Upper lobe of right lung (tissue), 1 donor: ENCODE data around the gene ATG10. TPM values are rescaled to one million over a fixed set of nuclear protein-coding genes. Genes with fewer than 3 reads are reported as not detected.
A peak's percentile ranks its signal among the peaks of the same experiment; 100 is the strongest.

Experiments used
- ATAC-seq: fragments of 200-7000 bp; cut with Tn5 transposase; one replicate; pipeline ENCODE4 v1.9.1; 2020; ENCODE audit warnings: mild to moderate bottlenecking, moderate library complexity
- DNase-seq: peaks from one replicate; pipeline ENCODE4 v3.0.0-alpha.2; 2020
- H3K27ac ChIP-seq: fragments of 200-600 bp; one replicate; pipeline ENCODE4 v1.8.0; 2022
- H3K27me3 ChIP-seq: fragments of 200-600 bp; one replicate; pipeline ENCODE4 v1.8.0; 2022; ENCODE audit warnings: mild to moderate bottlenecking
- H3K36me3 ChIP-seq: fragments of 200-600 bp; one replicate; pipeline ENCODE4 v1.8.0; 2022
- H3K4me1 ChIP-seq: fragments of 200-600 bp; one replicate; pipeline ENCODE4 v1.8.0; 2022
- H3K4me3 ChIP-seq: fragments of 200-600 bp; one replicate; pipeline ENCODE4 v1.8.0; 2022; ENCODE audit warnings: mild to moderate bottlenecking
- H3K9me3 ChIP-seq: fragments of 200-600 bp; one replicate; pipeline ENCODE4 v1.8.0; 2022
- intact Hi-C: fragments of 100-400 bp; cut with DNase I; formaldehyde crosslinking; loops from one replicate; pipeline ENCODE4 v1.11.0; 2022
- total RNA-seq: library from RNA; stranded (reverse); fragmentation: NEBNext Ultra II Directional; extraction: Animal tissue kit (Norgen Biotek cat#: 25700); gene quantifications from one replicate; pipeline ENCODE4 v1.2.1, GENCODE V29; 2021
- TF ChIP-seq, protein P1 (sequence below): fragments of 200-600 bp; IDR thresholded peaks from one replicate; pipeline ENCODE4 v1.8.0; 2022; ENCODE audit warnings: antibody characterized with exemption
- donor health status: DM: no; HTN: yes; CAD: no; lungs with severe emphysema.

Gene ATG10
- total RNA-seq, 1 donor from 2014 or later, result 3.7 TPM

DNA sequence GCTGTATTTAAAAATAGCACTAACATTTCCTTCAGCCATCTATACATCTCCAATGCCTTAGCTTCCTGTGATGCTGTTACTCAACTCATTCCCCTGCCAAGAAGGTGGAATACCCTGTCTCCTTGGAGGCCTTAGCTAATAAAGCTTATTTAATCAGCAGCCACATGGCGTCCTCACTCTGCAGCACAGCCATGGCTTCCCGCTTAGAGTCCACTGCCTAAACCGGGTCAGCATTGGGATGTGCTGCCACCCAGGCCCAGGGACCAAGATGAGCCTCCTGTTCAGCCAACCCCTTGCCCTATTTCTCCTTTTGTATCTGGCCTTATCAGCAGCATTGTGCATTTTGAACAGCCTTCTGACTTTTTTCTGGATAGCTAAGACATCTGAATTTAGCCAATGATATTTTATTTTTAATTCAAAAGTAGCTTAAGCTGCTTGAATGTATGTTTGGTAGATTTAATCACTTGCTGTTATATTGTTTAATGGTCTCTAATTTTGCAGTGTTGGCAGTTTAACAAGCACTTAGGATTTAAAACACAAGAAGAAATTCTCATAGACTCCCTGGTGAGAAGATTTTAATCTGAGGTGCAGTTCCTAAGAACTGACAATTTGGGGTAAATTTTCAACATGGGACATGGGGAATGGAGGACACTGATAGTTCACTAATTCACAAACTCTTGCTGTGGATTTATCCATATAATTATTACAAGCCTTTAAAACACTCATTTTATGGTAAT, 193.3 kb downstream of the ATG10 start:
- DNase-seq, result no peak
- TF ChIP-seq, protein P1, sequence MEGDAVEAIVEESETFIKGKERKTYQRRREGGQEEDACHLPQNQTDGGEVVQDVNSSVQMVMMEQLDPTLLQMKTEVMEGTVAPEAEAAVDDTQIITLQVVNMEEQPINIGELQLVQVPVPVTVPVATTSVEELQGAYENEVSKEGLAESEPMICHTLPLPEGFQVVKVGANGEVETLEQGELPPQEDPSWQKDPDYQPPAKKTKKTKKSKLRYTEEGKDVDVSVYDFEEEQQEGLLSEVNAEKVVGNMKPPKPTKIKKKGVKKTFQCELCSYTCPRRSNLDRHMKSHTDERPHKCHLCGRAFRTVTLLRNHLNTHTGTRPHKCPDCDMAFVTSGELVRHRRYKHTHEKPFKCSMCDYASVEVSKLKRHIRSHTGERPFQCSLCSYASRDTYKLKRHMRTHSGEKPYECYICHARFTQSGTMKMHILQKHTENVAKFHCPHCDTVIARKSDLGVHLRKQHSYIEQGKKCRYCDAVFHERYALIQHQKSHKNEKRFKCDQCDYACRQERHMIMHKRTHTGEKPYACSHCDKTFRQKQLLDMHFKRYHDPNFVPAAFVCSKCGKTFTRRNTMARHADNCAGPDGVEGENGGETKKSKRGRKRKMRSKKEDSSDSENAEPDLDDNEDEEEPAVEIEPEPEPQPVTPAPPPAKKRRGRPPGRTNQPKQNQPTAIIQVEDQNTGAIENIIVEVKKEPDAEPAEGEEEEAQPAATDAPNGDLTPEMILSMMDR, result no peak
- Histone ChIP-seq H3K4me3 (no peak overlapping the region), H3K27me3 (no peaks in the 10 kb centered on the region), H3K27ac (peak overlapping the region; percentile 33), H3K4me1 (peaks cover 14% of the 10 kb centered on the region), H3K36me3 (no peaks in the 10 kb centered on the region), H3K9me3 (no peaks in the 10 kb centered on the region)
- intact Hi-C loops, result loop anchor here (5.0 kb wide), 1 partner anchor 418 kb away; no protein-coding TSS in a partner anchor
- peak; percentile 48 for ATAC-seq

DNA sequence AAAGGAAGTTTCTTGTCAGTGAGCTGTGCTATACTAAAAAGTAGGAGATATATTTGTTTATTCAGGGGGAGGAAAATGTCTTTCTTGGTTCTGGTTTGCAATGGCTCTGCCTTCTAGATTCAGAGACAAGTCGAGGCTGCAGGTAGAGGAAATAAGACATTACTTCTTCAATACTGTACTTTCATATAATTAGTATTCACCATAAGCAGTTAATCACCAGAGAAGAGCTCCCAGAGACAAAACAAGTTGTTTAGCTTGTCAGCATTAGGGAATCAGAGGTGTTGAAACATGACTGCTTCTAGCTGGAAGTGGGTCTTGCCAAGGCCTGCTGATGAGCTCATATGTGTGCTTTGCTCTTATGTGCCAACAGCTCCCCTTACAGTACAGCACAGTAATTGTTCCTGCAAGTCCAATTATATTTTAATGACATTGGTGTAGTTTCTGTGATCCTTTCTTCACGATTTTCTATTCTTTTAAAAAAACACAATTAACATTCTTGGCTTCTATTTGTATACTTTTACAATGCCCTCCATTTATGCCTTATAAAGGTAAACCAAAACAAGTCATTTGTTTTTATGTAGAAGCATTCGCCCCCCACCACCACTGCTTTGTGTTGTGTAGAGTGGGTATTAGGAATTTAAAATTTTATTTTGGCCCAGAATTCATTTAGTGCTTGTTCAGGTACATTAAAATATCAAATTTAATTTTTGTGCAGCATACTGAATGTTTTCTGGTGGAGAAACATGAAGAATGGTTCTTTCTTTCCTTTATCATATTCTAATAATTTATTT, 194.1 kb downstream of the ATG10 start:
- ATAC-seq (peak; percentile 100), DNase-seq (no peak)
- H3K4me3 ChIP-seq, result no peak overlapping the region
- intact Hi-C loops, result loop anchor here (5.0 kb wide), 1 partner anchor 419 kb away; no protein-coding TSS in a partner anchor
- H3K27ac ChIP-seq, result peak overlapping the region; percentile 33
- H3K4me1 ChIP-seq, result peaks cover 14% of the 10 kb centered on the region
- H3K36me3 ChIP-seq, result no peaks in the 10 kb centered on the region
- H3K27me3 ChIP-seq, result no peaks in the 10 kb centered on the region
- H3K9me3 ChIP-seq, result no peaks in the 10 kb centered on the region
- TF ChIP-seq, protein P1, result peak; percentile 78

DNA sequence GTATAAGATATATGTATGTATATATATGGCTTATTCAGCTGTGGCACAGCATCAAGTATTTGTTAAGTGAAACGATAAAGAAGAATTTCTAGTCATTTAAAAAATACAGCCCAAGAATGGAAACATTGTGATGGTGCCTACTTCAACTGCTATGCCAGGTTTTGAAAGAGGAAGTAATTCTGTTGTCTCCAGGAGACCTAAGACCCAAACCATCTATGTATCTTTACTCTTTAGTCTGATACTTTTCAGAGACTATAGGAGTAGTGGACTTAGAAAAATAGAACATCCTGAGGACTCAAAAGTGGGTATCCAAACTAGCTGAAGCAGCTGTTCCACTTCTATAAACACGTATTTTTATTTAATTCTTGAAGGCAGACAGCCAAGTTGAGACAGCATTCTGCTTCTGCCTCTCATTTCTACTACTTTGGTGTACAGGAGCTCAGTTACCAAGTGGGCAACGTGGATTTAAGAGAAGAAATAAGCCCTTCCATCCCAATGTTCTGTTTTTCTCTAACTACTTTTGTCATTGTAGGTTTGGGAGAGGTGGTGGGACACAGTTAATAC, 195.6 kb downstream of the ATG10 start:
- Histone ChIP-seq H3K4me1 (peaks cover 14% of the 10 kb centered on the region), H3K9me3 (no peaks in the 10 kb centered on the region), H3K27me3 (no peaks in the 10 kb centered on the region), H3K4me3 (no peak overlapping the region), H3K27ac (no peak overlapping the region), H3K36me3 (no peaks in the 10 kb centered on the region)
- no peak for ATAC-seq
- TF ChIP-seq, protein P1, result no peak
- DNase-seq, result no peak
- intact Hi-C loops, result loop anchor here (5.0 kb wide), 1 partner anchor 420 kb away; no protein-coding TSS in a partner anchor

DNA sequence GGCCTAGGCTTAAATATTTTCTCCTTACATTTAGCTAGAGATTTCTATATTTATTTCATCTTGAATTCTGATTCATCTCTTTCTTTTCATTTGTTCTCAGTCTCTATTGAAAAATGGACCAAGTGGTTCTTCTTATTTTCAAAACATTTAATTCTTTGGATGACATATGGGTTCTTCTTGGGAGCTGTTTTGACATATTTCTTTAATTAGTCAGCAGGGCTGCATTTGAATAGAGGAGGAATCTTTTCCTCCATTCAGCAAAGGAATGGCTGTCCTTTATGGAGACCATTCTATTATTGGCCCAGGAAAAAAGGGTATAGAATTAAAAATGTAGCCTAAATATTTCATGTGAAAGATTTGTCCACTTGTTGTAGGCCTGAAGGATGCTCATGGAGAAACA, 196.5 kb downstream of the ATG10 start:
- no peak overlapping the region for H3K27ac ChIP-seq
- ATAC-seq (no peak), DNase-seq (no peak)
- TF ChIP-seq, protein P1, result no peak
- no peaks in the 10 kb centered on the region for H3K36me3 ChIP-seq
- intact Hi-C loops, result loop anchor here (5.0 kb wide), 1 partner anchor 421 kb away; no protein-coding TSS in a partner anchor
- H3K9me3 ChIP-seq, result no peaks in the 10 kb centered on the region
- no peaks in the 10 kb centered on the region for H3K27me3 ChIP-seq
- no peak overlapping the region for H3K4me3 ChIP-seq
- H3K4me1 ChIP-seq, result peaks cover 14% of the 10 kb centered on the region

DNA sequence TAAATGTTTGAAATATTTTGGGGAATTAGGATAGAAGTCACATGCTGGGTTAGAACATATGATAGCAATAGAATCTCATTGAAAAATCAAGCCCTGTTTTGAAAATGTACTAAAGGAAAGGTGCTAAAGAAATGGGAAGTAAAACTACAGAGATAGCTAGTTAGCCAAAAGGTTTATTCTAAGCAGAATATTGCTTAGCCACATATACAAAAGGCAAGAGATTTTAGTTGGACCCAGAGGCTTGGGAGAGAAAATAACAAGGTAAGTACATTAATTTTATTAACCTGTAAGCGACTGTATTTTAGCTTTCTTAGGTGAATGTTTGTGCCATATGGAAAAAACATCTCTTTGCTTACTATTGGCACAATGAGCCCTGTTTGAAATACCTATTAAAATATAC, 198.1 kb downstream of the ATG10 start:
- TF ChIP-seq, protein P1, result no peak
- H3K4me3 ChIP-seq, result no peak overlapping the region
- ATAC-seq (no peak), DNase-seq (no peak)
- no peaks in the 10 kb centered on the region for H3K36me3 ChIP-seq
- no peaks in the 10 kb centered on the region for H3K27me3 ChIP-seq
- no peak overlapping the region for H3K27ac ChIP-seq
- H3K4me1 ChIP-seq, result peaks cover 13% of the 10 kb centered on the region
- H3K9me3 ChIP-seq, result no peaks in the 10 kb centered on the region
- intact Hi-C loops, result loop anchor here (5.0 kb wide), 1 partner anchor 423 kb away; no protein-coding TSS in a partner anchor
